ENCODE measurements around the gene MYMX. TPM values are rescaled to one million over a fixed set of nuclear protein-coding genes. Genes with fewer than 3 reads are reported as not detected.

Gene MYMX
- total RNA-seq, 1 experiment from 2014 or later: not detected

DNA sequence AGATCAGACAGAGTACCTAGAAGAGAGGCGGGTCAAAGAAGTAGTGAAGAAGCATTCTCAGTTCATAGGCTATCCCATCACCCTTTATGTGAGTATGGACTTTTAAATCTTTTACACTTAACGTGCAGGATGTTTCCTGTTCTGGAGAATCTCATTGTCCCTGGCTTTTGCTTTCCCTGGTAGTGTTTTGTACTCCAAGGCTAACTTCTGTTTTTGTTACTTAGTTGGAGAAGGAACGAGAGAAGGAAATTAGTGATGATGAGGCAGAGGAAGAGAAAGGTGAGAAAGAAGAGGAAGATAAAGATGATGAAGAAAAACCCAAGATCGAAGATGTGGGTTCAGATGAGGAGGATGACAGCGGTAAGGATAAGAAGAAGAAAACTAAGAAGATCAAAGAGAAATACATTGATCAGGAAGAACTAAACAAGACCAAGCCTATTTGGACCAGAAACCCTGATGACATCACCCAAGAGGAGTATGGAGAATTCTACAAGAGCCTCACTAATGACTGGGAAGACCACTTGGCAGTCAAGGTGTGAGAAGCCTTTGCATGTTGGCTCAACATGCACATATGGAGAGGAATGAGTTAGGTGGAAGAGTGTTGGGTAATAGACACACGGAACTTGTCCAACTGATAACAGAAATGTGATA is 33.5 kb downstream of the MYMX start:
- peaks cover 14% of the 10 kb centered on the region for H3K36me3 ChIP-seq (ENCODE audit: control insufficient read depth, insufficient read depth, low read length)
- H3K4me3 ChIP-seq (ENCODE audit: low read depth, low read length): no peak overlapping the region
- Mint-ChIP-seq H3K27ac (ENCODE audit: unreplicated experiment) (peak overlapping the region; percentile 2), H3K27me3 (ENCODE audit: insufficient read depth, unreplicated experiment) (no peaks in the 10 kb centered on the region), H3K9me3 (ENCODE audit: unreplicated experiment) (no peaks in the 10 kb centered on the region), H3K36me3 (ENCODE audit: insufficient read depth, unreplicated experiment) (peaks cover 96% of the 10 kb centered on the region), H3K4me3 (ENCODE audit: unreplicated experiment) (peak overlapping the region; percentile 97), H3K4me1 (ENCODE audit: low read depth, unreplicated experiment) (peaks cover 19% of the 10 kb centered on the region)
- no TSS peak for BruUV-seq (replicated peaks)
- no peak for DNase-seq
- no peak for TF ChIP-seq CTCF (IDR thresholded peaks at IDR 0.05; ENCODE audit: insufficient read depth in 1 of 2, low read depth in 1 of 2, low read length in 1 of 2, severe bottlenecking in 1 of 2, unreplicated experiment in 1 of 2)
- no peaks in the 10 kb centered on the region for H3K9me3 ChIP-seq
- ChIA-PET CTCF (no interaction called here), POLR2A (no interaction called here)
- H3K27me3 ChIP-seq (replicated peaks; ENCODE audit: control insufficient read depth, insufficient read depth, low read length): no peaks in the 10 kb centered on the region
- intact Hi-C loops (cut with micrococcal nuclease; ENCODE audit: unreplicated experiment): no loop called here
- H3K4me1 ChIP-seq: peaks cover 15% of the 10 kb centered on the region

DNA sequence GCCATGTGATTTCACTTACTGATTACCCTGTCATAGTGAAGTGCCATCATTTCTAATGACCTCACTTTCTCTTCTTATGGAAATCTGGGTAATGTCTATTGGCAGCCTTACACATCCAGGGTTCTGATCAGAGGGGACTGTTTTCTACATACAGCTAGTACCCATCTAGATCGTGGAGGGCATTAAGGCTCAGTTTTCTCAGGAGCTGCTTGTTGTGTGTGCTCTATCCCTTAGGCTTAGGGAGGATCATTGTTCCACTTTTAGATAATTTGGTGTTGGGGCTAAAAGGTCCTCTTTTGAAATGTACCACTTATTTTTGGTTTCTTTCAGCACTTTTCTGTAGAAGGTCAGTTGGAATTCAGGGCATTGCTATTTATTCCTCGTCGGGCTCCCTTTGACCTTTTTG is 34.0 kb downstream of the MYMX start:
- Histone ChIP-seq H3K4me1 (peaks cover 14% of the 10 kb centered on the region), H3K36me3 (ENCODE audit: control insufficient read depth, insufficient read depth, low read length) (peaks cover 14% of the 10 kb centered on the region), H3K27me3 (replicated peaks; ENCODE audit: control insufficient read depth, insufficient read depth, low read length) (no peaks in the 10 kb centered on the region), H3K4me3 (ENCODE audit: low read depth, low read length) (no peak overlapping the region), H3K9me3 (no peaks in the 10 kb centered on the region)
- Mint-ChIP-seq H3K4me1 (ENCODE audit: low read depth, unreplicated experiment) (peaks cover 15% of the 10 kb centered on the region), H3K9me3 (ENCODE audit: unreplicated experiment) (no peaks in the 10 kb centered on the region), H3K27ac (ENCODE audit: unreplicated experiment) (peak overlapping the region; percentile 2), H3K36me3 (ENCODE audit: insufficient read depth, unreplicated experiment) (peaks cover 100% of the 10 kb centered on the region), H3K27me3 (ENCODE audit: insufficient read depth, unreplicated experiment) (no peaks in the 10 kb centered on the region), H3K4me3 (ENCODE audit: unreplicated experiment) (no peak overlapping the region)
- intact Hi-C loops (cut with micrococcal nuclease; ENCODE audit: unreplicated experiment): no loop called here
- TF ChIP-seq CTCF (IDR thresholded peaks at IDR 0.05; ENCODE audit: insufficient read depth in 1 of 2, low read depth in 1 of 2, low read length in 1 of 2, severe bottlenecking in 1 of 2, unreplicated experiment in 1 of 2): no peak
- POLR2A ChIA-PET: no interaction called here
- no TSS peak for BruUV-seq (replicated peaks)
- CTCF ChIA-PET: no interaction called here
- no peak for DNase-seq

- Mint-ChIP-seq H3K27ac (ENCODE audit: unreplicated experiment) (peak overlapping the region; percentile 11), H3K4me1 (ENCODE audit: low read depth, unreplicated experiment) (peaks cover 27% of the 10 kb centered on the region), H3K27me3 (ENCODE audit: insufficient read depth, unreplicated experiment) (no peaks in the 10 kb centered on the region), H3K9me3 (ENCODE audit: unreplicated experiment) (no peaks in the 10 kb centered on the region), H3K36me3 (ENCODE audit: insufficient read depth, unreplicated experiment) (peaks cover 100% of the 10 kb centered on the region), H3K4me3 (ENCODE audit: unreplicated experiment) (no peak overlapping the region)
- Histone ChIP-seq H3K9me3 (no peaks in the 10 kb centered on the region), H3K4me1 (peaks cover 14% of the 10 kb centered on the region), H3K4me3 (ENCODE audit: low read depth, low read length) (no peak overlapping the region), H3K27me3 (replicated peaks; ENCODE audit: control insufficient read depth, insufficient read depth, low read length) (no peaks in the 10 kb centered on the region), H3K36me3 (ENCODE audit: control insufficient read depth, insufficient read depth, low read length) (peaks cover 14% of the 10 kb centered on the region)
- intact Hi-C loops (cut with micrococcal nuclease; ENCODE audit: unreplicated experiment): no loop called here
- DNase-seq: no peak
- CTCF ChIA-PET: no interaction called here
- no TSS peak for BruUV-seq (replicated peaks)
- TF ChIP-seq CTCF (IDR thresholded peaks at IDR 0.05; ENCODE audit: insufficient read depth in 1 of 2, low read depth in 1 of 2, low read length in 1 of 2, severe bottlenecking in 1 of 2, unreplicated experiment in 1 of 2): no peak
- POLR2A ChIA-PET: no interaction called here
These were observed 35.1 kb downstream of the MYMX start for GRCh38 chr6:44251576-44252524.
